Testis (tissue), 3 donors: ENCODE results near the gene NRF1. TPM values are rescaled to one million over a fixed set of nuclear protein-coding genes. Genes with fewer than 3 reads are reported as not detected.
"Not testable (repeated sequence)": the region's sequence is repeated elsewhere in the genome, so short reads cannot be mapped to it uniquely, and the experiment has no call there.

Source experiments
- DNase-seq: peaks from one replicate; pipeline ENCODE4 v3.0.0-alpha.2; 2019
- H3K27ac ChIP-seq, 2 donors: fragments of 200-600 bp; sonication (generic); one replicate each; pipeline ENCODE4 v1.5.1; 2019
- H3K27me3 ChIP-seq: fragments of 200-600 bp; sonication (generic); one replicate; pipeline ENCODE4 v1.5.1; 2019
- H3K36me3 ChIP-seq: fragments of 200-600 bp; sonication (generic); one replicate; pipeline ENCODE4 v1.5.1; 2017; ENCODE audit warnings: low read depth; ENCODE audit errors: missing control alignments
- H3K4me1 ChIP-seq: fragments of 200-600 bp; sonication (generic); one replicate; pipeline ENCODE4 v1.5.1; 2019
- H3K4me3 ChIP-seq, 2 donors: fragments of 200-600 bp; sonication (generic); one replicate each; pipeline ENCODE4 v1.5.1; 2017 to 2019
- H3K9me3 ChIP-seq: fragments of 200-600 bp; sonication (generic); one replicate; pipeline ENCODE4 v1.5.1; 2017
- POLR2A ChIP-seq: fragments of 450-650 bp; IDR thresholded peaks from one replicate; pipeline ENCODE4 v1.6.1; 2017; ENCODE audit warnings: antibody characterized with exemption, mild to moderate bottlenecking, moderate library complexity
- WGBS, 2 donors: methylation state at CpG; one replicate each; pipeline ENCODE4 v1.1.5; 2018; 5-methylcytosine and 5-hydroxymethylcytosine counted together
- intact Hi-C: fragments of 100-400 bp; cut with DNase I; formaldehyde crosslinking; loops from one replicate; pipeline ENCODE4 v1.15.1; 2023; ENCODE audit warnings: low total_unique reads
- polyA plus RNA-seq: library from polyadenylated mRNA; stranded (reverse); fragments of 350-450 nt; fragmentation: Illumina TruSeq; extraction: RNeasy Lipid Tissue Mini Kit (QIAGEN cat#74804); gene quantifications from one replicate; pipeline ENCODE4 v1.2.3, GENCODE V29; 2014; ENCODE audit warnings: low read depth, low replicate concordance; ENCODE audit not compliant: insufficient read depth
- total RNA-seq, 2 donors: library from RNA; depleted of rRNA; stranded (reverse); fragments of >200 nt; gene quantifications; one replicate each; pipeline ENCODE4 v1.2.3, GENCODE V29; 2016
- TF ChIP-seq, protein P1 (sequence below), 3 experiments: fragments of 450-650 bp in 2 of 3; fragments of 200-600 bp in 1 of 3; sonication (generic) in 1 of 3; IDR thresholded peaks; one replicate each; pipeline ENCODE4 v1.5.1; 2016 to 2019; ENCODE audit warnings: antibody characterized with exemption in 3 of 3, mild to moderate bottlenecking in 2 of 3, moderate library complexity in 1 of 3

Gene NRF1
- total and polyA plus RNA-seq, 3 donors from 2014 or later = 16.9 to 41.6 (median 26.9) TPM

DNA sequence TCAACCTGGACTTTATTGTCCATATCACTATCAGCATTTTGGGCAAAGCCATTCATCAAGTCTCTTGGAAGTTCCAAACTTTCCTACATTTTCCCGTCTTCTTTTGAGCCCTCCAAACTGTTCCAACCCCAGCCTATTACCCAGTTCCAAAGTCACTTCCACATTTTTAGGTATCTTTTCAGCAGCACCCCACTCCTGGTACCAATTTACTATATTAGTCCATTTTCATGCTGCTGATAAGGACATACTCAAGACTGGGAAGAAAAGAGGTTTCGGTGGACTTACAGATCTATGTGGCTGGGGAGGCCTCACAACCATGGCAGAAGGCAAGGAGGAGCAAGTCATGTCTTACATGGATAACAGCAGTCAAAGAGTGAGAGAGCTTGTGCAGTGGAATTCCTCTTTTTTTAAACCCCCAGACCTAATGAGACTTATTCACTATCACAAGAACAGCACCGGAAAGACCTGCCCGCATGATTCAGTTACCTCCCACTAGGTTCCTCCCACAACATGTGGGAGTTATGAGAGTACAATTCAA, 50.2 kb downstream of the NRF1 start:
- Histone ChIP-seq H3K36me3 (no peaks in the 10 kb centered on the region), H3K4me3 (no peak overlapping the region), H3K9me3 (no peaks in the 10 kb centered on the region), H3K27ac (no peak overlapping the region), H3K4me1 (peaks cover 5% of the 10 kb centered on the region), H3K27me3 (no peaks in the 10 kb centered on the region)
- no peak for DNase-seq
- 98 to 99% methylated on average over 4 of the region's 4 CpGs for WGBS, 2 donors
- no peak for TF ChIP-seq POLR2A
- TF ChIP-seq, protein P1, sequence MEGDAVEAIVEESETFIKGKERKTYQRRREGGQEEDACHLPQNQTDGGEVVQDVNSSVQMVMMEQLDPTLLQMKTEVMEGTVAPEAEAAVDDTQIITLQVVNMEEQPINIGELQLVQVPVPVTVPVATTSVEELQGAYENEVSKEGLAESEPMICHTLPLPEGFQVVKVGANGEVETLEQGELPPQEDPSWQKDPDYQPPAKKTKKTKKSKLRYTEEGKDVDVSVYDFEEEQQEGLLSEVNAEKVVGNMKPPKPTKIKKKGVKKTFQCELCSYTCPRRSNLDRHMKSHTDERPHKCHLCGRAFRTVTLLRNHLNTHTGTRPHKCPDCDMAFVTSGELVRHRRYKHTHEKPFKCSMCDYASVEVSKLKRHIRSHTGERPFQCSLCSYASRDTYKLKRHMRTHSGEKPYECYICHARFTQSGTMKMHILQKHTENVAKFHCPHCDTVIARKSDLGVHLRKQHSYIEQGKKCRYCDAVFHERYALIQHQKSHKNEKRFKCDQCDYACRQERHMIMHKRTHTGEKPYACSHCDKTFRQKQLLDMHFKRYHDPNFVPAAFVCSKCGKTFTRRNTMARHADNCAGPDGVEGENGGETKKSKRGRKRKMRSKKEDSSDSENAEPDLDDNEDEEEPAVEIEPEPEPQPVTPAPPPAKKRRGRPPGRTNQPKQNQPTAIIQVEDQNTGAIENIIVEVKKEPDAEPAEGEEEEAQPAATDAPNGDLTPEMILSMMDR (IDR thresholded peaks at IDR 0.05) = no peak
- intact Hi-C loops = loop anchor here (10.0 kb wide), 1 partner anchor 163 kb away; no protein-coding TSS in a partner anchor

DNA sequence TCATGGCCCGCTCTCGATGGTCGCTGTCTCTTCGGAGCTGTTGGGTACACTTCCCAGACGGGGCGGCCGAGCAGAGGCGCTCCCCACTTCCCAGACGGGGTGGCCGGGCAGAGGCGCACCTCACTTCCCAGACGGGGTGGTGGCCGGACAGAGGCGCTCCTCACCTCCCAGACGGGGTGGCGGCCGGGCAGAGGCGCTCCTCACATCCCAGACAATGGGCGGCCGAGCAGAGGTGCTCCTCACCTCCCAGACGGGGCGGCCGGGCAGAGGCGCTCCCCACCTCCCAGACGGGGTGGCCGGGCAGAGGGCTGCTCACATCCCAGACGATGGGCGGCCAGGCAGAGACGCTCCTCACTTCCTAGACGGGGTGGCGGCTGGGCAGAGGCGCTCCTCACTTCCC, 51.7 kb downstream of the NRF1 start:
- 90 to 98% methylated on average over 9 to 32 of the region's 32 CpGs for WGBS, 2 donors
- not testable (repeated sequence) for H3K27me3 ChIP-seq, H3K9me3 ChIP-seq, H3K27ac ChIP-seq, H3K4me3 ChIP-seq, H3K4me1 ChIP-seq, DNase-seq, H3K36me3 ChIP-seq
- intact Hi-C loops = loop anchor here (10.0 kb wide), 1 partner anchor 162 kb away; no protein-coding TSS in a partner anchor

DNA sequence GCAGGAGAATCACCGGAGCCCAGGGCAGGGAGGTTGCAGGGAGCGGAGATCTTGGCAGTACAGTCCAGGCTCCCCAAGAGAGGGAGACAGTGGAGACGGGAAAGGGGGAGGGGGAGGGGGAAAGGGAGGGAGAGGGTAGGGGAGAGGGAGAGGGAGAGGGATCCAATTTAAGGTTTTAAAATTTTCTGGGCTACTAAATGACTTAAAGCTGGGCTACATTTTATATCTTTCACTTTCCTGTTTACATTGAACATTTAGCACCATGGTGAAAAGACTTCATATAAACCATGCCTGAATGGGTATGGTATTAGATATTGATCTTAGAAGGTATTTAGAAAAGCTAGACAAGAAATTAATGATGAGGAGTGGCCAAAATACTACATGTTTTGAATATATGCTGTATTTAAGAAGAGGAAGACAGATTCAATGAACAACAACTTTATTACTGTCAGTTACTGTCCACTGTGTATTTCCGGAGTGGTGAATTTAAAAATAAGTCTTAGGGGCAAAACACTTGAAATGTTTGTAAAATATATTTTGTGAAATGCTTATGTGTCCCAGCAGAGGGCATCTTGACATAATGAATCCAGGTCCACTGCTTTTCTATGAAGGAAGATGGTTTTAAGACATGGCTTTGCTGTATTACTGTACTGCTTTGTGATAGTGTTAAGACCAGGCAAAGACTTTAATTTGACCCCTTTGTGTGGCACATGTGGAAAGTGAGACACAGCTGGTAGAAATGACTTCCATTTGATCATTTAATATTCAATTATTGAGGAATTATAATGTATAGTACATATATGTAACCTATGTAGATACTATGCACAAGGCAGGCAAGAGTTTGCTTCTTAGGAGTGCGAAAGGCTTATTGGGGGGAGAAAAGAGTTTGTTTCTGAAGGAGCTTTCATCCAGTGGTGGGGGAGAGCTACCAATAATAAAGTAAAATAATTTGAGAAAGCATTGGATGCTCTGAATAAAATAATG, 52.8 kb downstream of the NRF1 start:
- Histone ChIP-seq H3K36me3 (no peaks in the 10 kb centered on the region), H3K27ac (no peak overlapping the region), H3K9me3 (no peaks in the 10 kb centered on the region), H3K4me1 (peaks cover 5% of the 10 kb centered on the region), H3K4me3 (no peak overlapping the region), H3K27me3 (no peaks in the 10 kb centered on the region)
- intact Hi-C loops = loop anchor here (10.0 kb wide), 1 partner anchor 160 kb away; no protein-coding TSS in a partner anchor
- DNase-seq = no peak
- TF ChIP-seq, protein P1 (IDR thresholded peaks at IDR 0.05) = peak; percentile 49 to 64 (median 49)
- TF ChIP-seq POLR2A = no peak
- 70 to 74% methylated on average over 5 of the region's 5 CpGs for whole genome bisulfite sequencing, 2 donors

DNA sequence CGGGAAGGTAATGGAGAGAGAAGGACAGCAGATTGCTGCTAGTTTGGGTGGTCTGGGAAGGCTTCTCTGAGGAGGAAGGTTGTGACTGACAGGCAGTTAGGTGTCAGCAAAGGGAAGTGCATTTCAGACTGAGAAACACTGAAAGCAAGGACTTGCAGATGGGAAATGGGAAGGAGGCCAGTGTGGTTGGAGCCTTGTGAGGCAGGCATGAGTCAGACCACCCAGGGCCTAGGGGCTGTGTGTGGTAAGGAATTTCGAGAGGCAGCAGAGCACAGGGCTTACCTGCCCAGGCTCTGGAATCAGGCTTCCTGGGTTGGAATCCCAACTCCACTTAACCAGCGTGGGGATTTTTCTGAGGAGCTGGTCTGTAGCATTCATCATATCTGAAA, 53.5 kb downstream of the NRF1 start:
- intact Hi-C loops = loop anchor here (10.0 kb wide), 1 partner anchor 160 kb away; no protein-coding TSS in a partner anchor
- TF ChIP-seq, protein P1 (IDR thresholded peaks at IDR 0.05) = no peak
- no peak for TF ChIP-seq POLR2A
- Histone ChIP-seq H3K27ac (no peak overlapping the region), H3K27me3 (no peaks in the 10 kb centered on the region), H3K36me3 (no peaks in the 10 kb centered on the region), H3K9me3 (no peaks in the 10 kb centered on the region), H3K4me1 (peaks cover 5% of the 10 kb centered on the region), H3K4me3 (no peak overlapping the region)
- WGBS, 2 donors = 78 to 79% methylated on average over 3 of the region's 3 CpGs
- no peak for DNase-seq

DNA sequence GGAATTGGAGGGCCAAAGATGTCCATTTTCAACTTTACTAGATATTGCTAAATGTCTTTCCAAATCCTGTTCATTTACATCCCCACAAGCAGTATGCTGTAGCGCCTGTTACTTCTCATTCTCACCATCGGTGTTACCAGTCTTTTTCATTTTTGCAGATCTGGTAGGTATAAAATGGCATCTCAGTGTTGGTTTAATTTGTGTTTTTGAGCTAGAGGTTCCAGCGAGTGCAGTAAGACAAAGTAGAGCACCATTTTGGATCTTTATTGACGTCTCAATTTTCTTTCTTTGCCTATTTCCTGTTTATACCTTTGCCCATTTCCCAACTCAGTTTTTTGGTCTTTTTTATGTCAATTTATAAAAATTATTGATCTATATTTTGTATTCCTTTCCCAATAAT, 55.6 kb downstream of the NRF1 start:
- Histone ChIP-seq H3K9me3 (no peaks in the 10 kb centered on the region), H3K36me3 (no peaks in the 10 kb centered on the region), H3K27ac (no peak overlapping the region), H3K27me3 (no peaks in the 10 kb centered on the region), H3K4me1 (peaks cover 5% of the 10 kb centered on the region), H3K4me3 (no peak overlapping the region)
- TF ChIP-seq, protein P1 (IDR thresholded peaks at IDR 0.05) = no peak
- TF ChIP-seq POLR2A = no peak
- intact Hi-C loops = loop anchor here (10.0 kb wide), 1 partner anchor 158 kb away; no protein-coding TSS in a partner anchor
- 90 to 99% methylated on average over 4 of the region's 4 CpGs for WGBS, 2 donors
- DNase-seq = no peak
